Hindlimb muscle (tissue), 1 donor: Measurements from ENCODE around the gene PPARA. TPM values are rescaled to one million over a fixed set of nuclear protein-coding genes. Genes with fewer than 3 reads are reported as not detected.

Experiments used
- DNase-seq: peaks from one replicate; pipeline ENCODE4 v3.0.0-alpha.2; 2013
- polyA plus RNA-seq: library from polyadenylated mRNA; unstranded; fragments of 120-200 nt; gene quantifications from one replicate; pipeline ENCODE4 v1.2.1, GENCODE V29; 2013; ENCODE audit not compliant: insufficient read length

PPARA gene
- polyA plus RNA-seq, 1 donor = 24.5 TPM

- DNase-seq = no peak
These were observed 35.6 kb upstream of the PPARA start for GRCh38 chr22:46114518-46115387.

- DNase-seq = no peak
These were observed 35.0 kb upstream of the PPARA start for GRCh38 chr22:46115388-46115678.

GRCh38 chr22:46115755-46116490, 34.4 kb upstream of the PPARA start:
- DNase-seq = no peak

GRCh38 chr22:46116491-46116958, 33.8 kb upstream of the PPARA start:
- peak; percentile 93 for DNase-seq

GRCh38 chr22:46117206-46118199, 32.8 kb upstream of the PPARA start:
- no peak for DNase-seq

GRCh38 chr22:46119093-46119728, 31.1 kb upstream of the PPARA start:
- no peak for DNase-seq

- peak; percentile 90 for DNase-seq
These were observed 30.5 kb upstream of the PPARA start for GRCh38 chr22:46119729-46120419.

GRCh38 chr22:46120420-46120737, 29.9 kb upstream of the PPARA start:
- no peak for DNase-seq

GRCh38 chr22:46121079-46121478, 29.2 kb upstream of the PPARA start:
- no peak for DNase-seq

GRCh38 chr22:46121523-46122287, 28.6 kb upstream of the PPARA start:
- no peak for DNase-seq

GRCh38 chr22:46122511-46122971, 27.8 kb upstream of the PPARA start:
- DNase-seq = peak; percentile 66

- DNase-seq = no peak
These were observed 27.2 kb upstream of the PPARA start for GRCh38 chr22:46122980-46123693.

- DNase-seq = no peak
These were observed 26.5 kb upstream of the PPARA start for GRCh38 chr22:46123694-46124382.

- no peak for DNase-seq
These were observed 25.8 kb upstream of the PPARA start for GRCh38 chr22:46124383-46125144.

GRCh38 chr22:46125311-46125710, 25.0 kb upstream of the PPARA start:
- no peak for DNase-seq

- no peak for DNase-seq
These were observed 24.2 kb upstream of the PPARA start for GRCh38 chr22:46125816-46126765.

GRCh38 chr22:46126853-46127385, 23.4 kb upstream of the PPARA start:
- DNase-seq = no peak
